K562 (cell line): ENCODE measurements around the gene CREB3L4. TPM values are rescaled to one million over a fixed set of nuclear protein-coding genes. Genes with fewer than 3 reads are reported as not detected.

ENCODE experiments used
- ATAC-seq: fragments of 200-7000 bp; cut with Tn5 transposase; 3 replicates; pipeline ENCODE4 v1.9.1; 2020; ENCODE audit warnings: moderate library complexity
- BruUV-seq: library from RNA; stranded (reverse); fragments of 400-500 nt; replicated peaks from 2 replicates; lab custom pipeline; 2021; lab: Mats Ljungman, UMichigan
- CTCF ChIA-PET: fragments of 300-600 bp; formaldehyde crosslinking; extraction: SDS; loops from one replicate; lab custom pipeline; 2021; ENCODE audit warnings: low intra/inter-chr PET ratio; lab: Yijun Ruan, JAX
- POLR2A ChIA-PET: fragments of 300-600, 350-650 bp; sonication (Branson Sonifier 250); formaldehyde crosslinking; extraction: SDS; loops from one replicate; lab custom pipeline; 2021; ENCODE audit warnings: antibody characterized with exemption, inconsistent platforms; lab: Yijun Ruan, JAX
- DNase-seq, 4 experiments: peaks; one replicate each; pipeline versions ENCODE4 v3.0.0 to v3.0.0-alpha.2; 2011 to 2018; ENCODE audit warnings: low spot score in 3 of 4, mixed read lengths in 3 of 4; ENCODE audit errors: extremely low read depth in 1 of 4
- FAIRE-seq: peaks from 2 replicates; lab custom pipeline; 2011; peaks lifted over from hg19 to GRCh38; lab: Jason Lieb, UNC
- H2AFZ ChIP-seq: 2 replicates; pipeline ENCODE4 v1.6.0; 2011; ENCODE audit warnings: low read depth, low read length, control low read depth, inconsistent platforms
- H3K27ac ChIP-seq: fragments of 200-600 bp; 3 replicates; pipeline ENCODE4 v1.8.0; 2011; ENCODE audit warnings: low read depth, mild to moderate bottlenecking, control low read depth, inconsistent platforms, low read length, moderate library complexity, mixed read lengths; ENCODE audit errors: extremely low read depth
- H3K27me3 ChIP-seq, 2 experiments: fragments of 300-600 bp in 1 of 2; 2 replicates in 1 of 2; 3 replicates in 1 of 2; pipeline versions ENCODE4 v1.6.0 to v1.8.0; 2011; ENCODE audit warnings: inconsistent platforms in 2 of 2, low read length in 2 of 2, mild to moderate bottlenecking in 1 of 2, mixed read lengths in 1 of 2, moderate library complexity in 1 of 2; ENCODE audit not compliant: control insufficient read depth in 2 of 2, insufficient read depth in 2 of 2
- H3K36me3 ChIP-seq: fragments of 300-600 bp; 3 replicates; pipeline ENCODE4 v1.8.0; 2011; ENCODE audit warnings: mild to moderate bottlenecking, low read length, inconsistent platforms; ENCODE audit not compliant: control insufficient read depth, insufficient read depth
- H3K4me1 ChIP-seq, 2 experiments: fragments of 200-600 bp in 1 of 2; replicated peaks in 1 of 2; 2 replicates in 1 of 2; 3 replicates in 1 of 2; pipeline versions ENCODE4 v1.5.1 to v1.8.0; 2011; ENCODE audit warnings: inconsistent platforms in 2 of 2, low read length in 2 of 2, mild to moderate bottlenecking in 1 of 2, mixed read lengths in 1 of 2, moderate library complexity in 1 of 2; ENCODE audit not compliant: control insufficient read depth in 2 of 2, insufficient read depth in 2 of 2
- H3K4me2 ChIP-seq: 2 replicates; pipeline ENCODE4 v1.6.1; 2011; ENCODE audit warnings: low read length, control low read depth, inconsistent platforms, mixed read lengths; ENCODE audit not compliant: insufficient read depth
- H3K4me3 ChIP-seq: fragments of 200-600 bp; sonication (generic), shearing (Covaris generic); 2 replicates; pipeline ENCODE4 v1.5.1; 2016; ENCODE audit warnings: control low read depth, inconsistent platforms
- H3K79me2 ChIP-seq: fragments of 200-600 bp; 3 replicates; pipeline ENCODE4 v1.8.0; 2011; ENCODE audit warnings: low read length, inconsistent platforms; ENCODE audit not compliant: control insufficient read depth, insufficient read depth
- H3K9ac ChIP-seq, 2 experiments: 2 replicates each; pipeline versions ENCODE4 v1.6.0 to v1.6.1; 2011; ENCODE audit warnings: low read depth in 2 of 2, low read length in 2 of 2, control low read depth in 1 of 2, inconsistent platforms in 1 of 2, mild to moderate bottlenecking in 1 of 2, mixed read lengths in 1 of 2; ENCODE audit not compliant: insufficient read depth in 1 of 2
- H3K9me1 ChIP-seq: one replicate; pipeline ENCODE4 v1.6.0; 2011; ENCODE audit warnings: inconsistent platforms, mild to moderate bottlenecking, low read length, moderate library complexity; ENCODE audit not compliant: control insufficient read depth, insufficient read depth
- H3K9me3 ChIP-seq: replicated peaks from 2 replicates; pipeline ENCODE4 v1.5.1; 2011; ENCODE audit warnings: low read depth, low read length, inconsistent platforms; ENCODE audit not compliant: control insufficient read depth, insufficient read depth
- H4K20me1 ChIP-seq: replicated peaks from 2 replicates; pipeline ENCODE4 v1.6.1; 2011; ENCODE audit warnings: low read length, inconsistent platforms, mixed read lengths; ENCODE audit not compliant: control insufficient read depth, insufficient read depth
- ETV5 ChIP-seq: sonication (generic); formaldehyde crosslinking; IDR thresholded peaks from 2 replicates; pipeline ENCODE4 v1.4.0; 2020; ENCODE audit warnings: low read depth, mild to moderate bottlenecking, missing genetic modification reagents
- SPI1 ChIP-seq: IDR thresholded peaks from 2 replicates; pipeline ENCODE4 v1.6.1; 2011; ENCODE audit warnings: low read depth, low read length, control low read depth, borderline replicate concordance
- WGBS: fragments of 100-300 bp; shearing (Covaris generic); methylation state at CpG from one replicate; pipeline ENCODE4 v1.1.6; 2016; ENCODE audit warnings: low coverage, mixed read lengths; ENCODE audit not compliant: insufficient coverage; ENCODE audit errors: missing lambda C conversion rate; 5-methylcytosine and 5-hydroxymethylcytosine counted together
- in situ Hi-C: fragments of 300-500 bp; cut with MboI; formaldehyde crosslinking; loops from 4 replicates; pipeline ENCODE4 v1.15.0; 2018; ENCODE audit warnings: inconsistent platforms, mixed read lengths
- intact Hi-C: fragments of 100-400 bp; cut with micrococcal nuclease; formaldehyde crosslinking; loops from 2 replicates; pipeline ENCODE4 v1.14.2; 2022
- polyA plus RNA-seq, 8 experiments: library from polyadenylated mRNA; depleted of rRNA in 4 of 8; stranded (reverse) in 5 of 8; unstranded in 3 of 8; fragments of >200 nt; fragmentation: Nextera tagmentation in 2 of 8; fragmentation: Illumina TruSeq in 1 of 8; extraction: Ambion mirVana in 2 of 8; extraction: Trizol in 1 of 8; gene quantifications; 2 replicates each; pipeline versions ENCODE4 v1.2.1 to v1.2.3, GENCODE V29; 2011 to 2014; ENCODE audit warnings: inconsistent platforms in 1 of 8, missing spikeins in 1 of 8
- total RNA-seq, 7 experiments: library from RNA; depleted of rRNA in 6 of 7; stranded (reverse); fragments of >200 nt in 6 of 7; fragmentation: Illumina TruSeq in 2 of 7; extraction: Trizol in 2 of 7; gene quantifications; 2 replicates each; pipeline versions ENCODE4 v1.2.1 to v1.2.3, GENCODE V29; 2011 to 2021; ENCODE audit warnings: low replicate concordance in 1 of 7

CREB3L4 gene
- total and polyA plus RNA-seq, 9 of the 15 experiments (the other 6 are each of a cell fraction or from before 2014, with no cell fraction given), result 9.9 to 18.6 (median 13.9) TPM

GRCh38 chr1:153984123-153984894, 16.6 kb downstream of the CREB3L4 start:
- TF ChIP-seq ETV5 (CRISPR knock-in tag), result no peak
- TF ChIP-seq SPI1, result 0 out of 2 replicates have a peak, but pooled peaks have one; percentile 31
- H3K4me3 ChIP-seq, result peak overlapping the region; percentile 55; the same call in 1 of the 2 replicates
- no TSS peak for BruUV-seq
- no peak for FAIRE-seq
- H3K9me1 ChIP-seq, result no peaks in the 10 kb centered on the region
- no peak overlapping the region for H2AFZ ChIP-seq
- H3K27me3 ChIP-seq, result no peaks in the 10 kb centered on the region
- H3K27ac ChIP-seq, result no peak overlapping the region; the same call in 2 of the 3 replicates
- H3K79me2 ChIP-seq, result peaks cover 15% of the 10 kb centered on the region
- no peaks in the 10 kb centered on the region for H4K20me1 ChIP-seq
- H3K9me3 ChIP-seq, result no peaks in the 10 kb centered on the region
- ATAC-seq, result no peak
- H3K36me3 ChIP-seq, result peaks cover 21% of the 10 kb centered on the region; the same call in 2 of the 3 replicates
- peak overlapping the region in 1 of 2 experiments; percentile 89; a peak in 3 of 4 replicates for H3K9ac ChIP-seq
- ChIA-PET POLR2A (interaction anchor here (0.6 to 1.8 kb wide), 3 partner anchors 10 to 120 kb away, joined by 3 to 6 read pairs (median 5); partner anchors contain the start of gene DENND4B), CTCF (no interaction called here)
- H3K4me1 ChIP-seq, result peaks cover 5 to 15% of the 10 kb centered on the region in 2 experiments; a peak in 4 of 5 replicates
- intact Hi-C loops, result loop anchor here (10.0 kb wide), 1 partner anchor 630 kb away; the partner anchor contains the start of gene S100A9
- 52% methylated on average over 6 of the region's 6 CpGs for WGBS
- in situ Hi-C loops, result loop anchor here (10.0 kb wide), 1 partner anchor 480 kb away; no protein-coding TSS in a partner anchor
- H3K4me2 ChIP-seq, result peak overlapping the region; percentile 94
- no peak for DNase-seq
